Mucosa of descending colon (tissue), 3 donors: ENCODE measurements around the gene OSBPL10. TPM values are rescaled to one million over a fixed set of nuclear protein-coding genes. Genes with fewer than 3 reads are reported as not detected.
A peak's percentile ranks its signal among the peaks of the same experiment; 100 is the strongest.
"Not testable (repeated sequence)": the region's sequence is repeated elsewhere in the genome, so short reads cannot be mapped to it uniquely, and the experiment has no call there.

Experiments
- ATAC-seq: fragments of 200-7000 bp; cut with Tn5 transposase; one replicate; pipeline ENCODE4 v1.9.1; 2020; ENCODE audit warnings: mild to moderate bottlenecking, moderate library complexity
- DNase-seq, 3 donors: peaks; one replicate each; pipeline ENCODE4 v3.0.0-alpha.2; 2020
- H3K36me3 ChIP-seq: fragments of 200-600 bp; one replicate; pipeline ENCODE4 v1.8.0; 2021; ENCODE audit warnings: low read depth, mild to moderate bottlenecking
- H3K4me1 ChIP-seq: fragments of 200-600 bp; one replicate; pipeline ENCODE4 v1.8.0; 2021; ENCODE audit warnings: low read depth, mild to moderate bottlenecking
- H3K4me3 ChIP-seq: fragments of 200-600 bp; one replicate; pipeline ENCODE4 v1.8.0; 2021; ENCODE audit warnings: mild to moderate bottlenecking
- H3K9me3 ChIP-seq: fragments of 200-600 bp; one replicate; pipeline ENCODE4 v1.8.0; 2021; ENCODE audit warnings: mild to moderate bottlenecking
- CTCF ChIP-seq: fragments of 200-600 bp; IDR thresholded peaks from one replicate; pipeline ENCODE4 v1.8.0; 2022; ENCODE audit warnings: antibody characterized with exemption, mild to moderate bottlenecking
- intact Hi-C, 2 donors: fragments of 100-400 bp; cut with DNase I in 1 of 2; cut with micrococcal nuclease in 1 of 2; formaldehyde crosslinking; loops; one replicate each; pipeline versions ENCODE4 v1.11.0 to v1.11.1; 2022; cut with DNase I, micrococcal nuclease
- total RNA-seq, 3 donors: library from RNA; stranded (reverse); fragmentation: NEBNext Ultra II Directional in 2 of 3; extraction: Animal tissue kit (Norgen Biotek cat#: 25700) in 2 of 3; gene quantifications; one replicate each; pipeline versions ENCODE4 v1.2.1 to v1.2.4, GENCODE V29; 2021 to 2023
- donor health status: DM: no; HTN: no; CAD: no; lungs with moderate emphysema.
- donor health status: DM: no; HTN: no; CAD: no.
- donor health status: DM: no; HTN: yes; CAD: no.

The OSBPL10 gene
- total RNA-seq, 3 donors from 2014 or later = 15.7 to 23.9 (median 16.6) TPM

- no peak for TF ChIP-seq CTCF
- no peaks in the 10 kb centered on the region for H3K9me3 ChIP-seq
- DNase-seq (no peak), ATAC-seq (peak; percentile 20)
- no peaks in the 10 kb centered on the region for H3K36me3 ChIP-seq
- no peak overlapping the region for H3K4me3 ChIP-seq
- intact Hi-C loops = no loop called here
- no peaks in the 10 kb centered on the region for H3K4me1 ChIP-seq
These were observed 18.9 kb upstream of the OSBPL10 start for GRCh38 chr3:31999907-32000439.

GRCh38 chr3:31997500-31997899, 16.4 kb upstream of the OSBPL10 start:
- H3K36me3 ChIP-seq = no peaks in the 10 kb centered on the region
- no peak for TF ChIP-seq CTCF
- no peak overlapping the region for H3K4me3 ChIP-seq
- no peaks in the 10 kb centered on the region for H3K9me3 ChIP-seq
- no peaks in the 10 kb centered on the region for H3K4me1 ChIP-seq
- intact Hi-C loops = no loop called here
- DNase-seq = no peak
- no peak for ATAC-seq

GRCh38 chr3:31996195-31996594, 15.1 kb upstream of the OSBPL10 start:
- no peak for DNase-seq

GRCh38 chr3:31995026-31995425, 14.0 kb upstream of the OSBPL10 start:
- H3K4me1 ChIP-seq, H3K36me3 ChIP-seq, intact Hi-C loops, DNase-seq, H3K4me3 ChIP-seq, ATAC-seq: not testable (repeated sequence)
- H3K9me3 ChIP-seq = peaks cover 13% of the 10 kb centered on the region

More at GRCh38 chr3:31996195-31996594, 15.1 kb upstream of the OSBPL10 start:
- Histone ChIP-seq H3K4me1 (no peaks in the 10 kb centered on the region), H3K4me3 (no peak overlapping the region), H3K36me3 (no peaks in the 10 kb centered on the region), H3K9me3 (peaks cover 2% of the 10 kb centered on the region)
- TF ChIP-seq CTCF = no peak
- intact Hi-C loops = no loop called here
- no peak for ATAC-seq

- DNase-seq (no peak), ATAC-seq (no peak)
- Histone ChIP-seq H3K36me3 (no peaks in the 10 kb centered on the region), H3K9me3 (peaks cover 16% of the 10 kb centered on the region), H3K4me3 (no peak overlapping the region), H3K4me1 (no peaks in the 10 kb centered on the region)
- no peak for TF ChIP-seq CTCF
- intact Hi-C loops = no loop called here
These were observed 12.8 kb upstream of the OSBPL10 start for GRCh38 chr3:31993843-31994242.

- ATAC-seq, H3K4me3 ChIP-seq, H3K36me3 ChIP-seq, H3K4me1 ChIP-seq, DNase-seq, intact Hi-C loops: not testable (repeated sequence)
- peaks cover 16% of the 10 kb centered on the region for H3K9me3 ChIP-seq
These were observed 11.9 kb upstream of the OSBPL10 start for GRCh38 chr3:31992995-31993394.

GRCh38 chr3:31988271-31988670, 7.2 kb upstream of the OSBPL10 start:
- ATAC-seq = no peak
- Histone ChIP-seq H3K4me1 (no peaks in the 10 kb centered on the region), H3K9me3 (peaks cover 16% of the 10 kb centered on the region), H3K36me3 (no peaks in the 10 kb centered on the region), H3K4me3 (no peak overlapping the region)
- no peak for DNase-seq
- intact Hi-C loops = no loop called here
- no peak for TF ChIP-seq CTCF
